WTC11 (cell line): ENCODE measurements around the gene RBM7. TPM values are rescaled to one million over a fixed set of nuclear protein-coding genes. Genes with fewer than 3 reads are reported as not detected.

Experiments
- ATAC-seq: fragments of 200-7000 bp; cut with Tn5 transposase; 2 replicates; pipeline ENCODE4 v1.10.0; 2021; ENCODE audit warnings: mild to moderate bottlenecking, moderate library complexity
- CTCF ChIA-PET: fragments of 300-600 bp; sonication (Branson Sonifier 250); formaldehyde crosslinking; loops from one replicate; lab custom pipeline; 2021; ENCODE audit warnings: antibody characterized with exemption; lab: Charles Lee
- POLR2A ChIA-PET: fragments of 350-600 bp; sonication (Branson Sonifier 250); formaldehyde crosslinking; loops from one replicate; lab custom pipeline; 2021; ENCODE audit warnings: antibody characterized with exemption; lab: Charles Lee
- DNase-seq: peaks from one replicate; pipeline ENCODE4 v3.0.0; 2021; ENCODE audit warnings: low spot score
- H3K27ac Mint-ChIP-seq: 2 replicates; pipeline ENCODE4 v1.8.0; 2021; ENCODE audit warnings: mixed read lengths
- H3K27me3 Mint-ChIP-seq: 2 replicates; pipeline ENCODE4 v1.8.0; 2021; ENCODE audit warnings: low read depth, mild to moderate bottlenecking, moderate library complexity, mixed read lengths
- H3K36me3 Mint-ChIP-seq: 2 replicates; pipeline ENCODE4 v1.8.0; 2021; ENCODE audit warnings: mixed read lengths
- H3K4me1 Mint-ChIP-seq: 2 replicates; pipeline ENCODE4 v1.8.0; 2022; ENCODE audit warnings: mixed read lengths
- H3K4me3 Mint-ChIP-seq: 2 replicates; pipeline ENCODE4 v1.8.0; 2021; ENCODE audit warnings: mild to moderate bottlenecking, moderate library complexity, mixed read lengths
- H3K9me3 Mint-ChIP-seq: 2 replicates; pipeline ENCODE4 v1.8.0; 2021; ENCODE audit warnings: mixed read lengths
- ATF1 ChIP-seq: sonication (generic); formaldehyde crosslinking; IDR thresholded peaks from 2 replicates; pipeline ENCODE4 v1.8.1; 2023; ENCODE audit warnings: mild to moderate bottlenecking, moderate library complexity, missing genetic modification reagents
- ATF3 ChIP-seq: sonication (generic); formaldehyde crosslinking; conservative IDR thresholded peaks from 2 replicates; pipeline ENCODE4 v1.8.1; 2022; ENCODE audit warnings: mild to moderate bottlenecking, missing genetic modification reagents
- ATF6 ChIP-seq: sonication (generic); formaldehyde crosslinking; IDR thresholded peaks from 2 replicates; pipeline ENCODE4 v1.8.1; 2023; ENCODE audit warnings: mild to moderate bottlenecking, missing genetic modification reagents
- CBFB ChIP-seq: sonication (generic); formaldehyde crosslinking; IDR thresholded peaks from 2 replicates; pipeline ENCODE4 v1.8.1; 2022; ENCODE audit warnings: mild to moderate bottlenecking, low read depth, missing genetic modification reagents
- CTCF ChIP-seq: fragments of 200-600 bp; IDR thresholded peaks from 2 replicates; pipeline ENCODE4 v1.8.0; 2022; ENCODE audit warnings: antibody characterized with exemption
- E2F5 ChIP-seq: sonication (generic); formaldehyde crosslinking; IDR thresholded peaks from 2 replicates; pipeline ENCODE4 v1.8.1; 2022; ENCODE audit warnings: mild to moderate bottlenecking, moderate library complexity, missing genetic modification reagents
- EMX1 ChIP-seq: fragments of 250-450 bp; sonication (Bioruptor Pico); IDR thresholded peaks from 2 replicates; pipeline ENCODE4 v1.8.0; 2021; ENCODE audit warnings: mild to moderate bottlenecking
- HMGA2 ChIP-seq: fragments of 250-450 bp; sonication (Bioruptor Pico); IDR thresholded peaks from 2 replicates; pipeline ENCODE4 v1.4.0; 2021; ENCODE audit warnings: mild to moderate bottlenecking, moderate library complexity
- IRF1 ChIP-seq: sonication (generic); formaldehyde crosslinking; IDR thresholded peaks from 2 replicates; pipeline ENCODE4 v1.8.0; 2023; ENCODE audit warnings: missing genetic modification reagents
- KAT7 ChIP-seq: sonication (generic); formaldehyde crosslinking; IDR thresholded peaks from 2 replicates; pipeline ENCODE4 v1.8.1; 2023; ENCODE audit warnings: missing genetic modification reagents, mild to moderate bottlenecking, borderline replicate concordance
- MYBL2 ChIP-seq: sonication (generic); formaldehyde crosslinking; IDR thresholded peaks from 2 replicates; pipeline ENCODE4 v1.8.1; 2023; ENCODE audit warnings: mild to moderate bottlenecking, moderate library complexity, missing genetic modification reagents
- NFYB ChIP-seq: sonication (generic); formaldehyde crosslinking; conservative IDR thresholded peaks from 2 replicates; pipeline ENCODE4 v1.8.0; 2022; ENCODE audit warnings: low read depth, missing genetic modification reagents
- PREB ChIP-seq: sonication (generic); formaldehyde crosslinking; IDR thresholded peaks from 2 replicates; pipeline ENCODE4 v1.8.1; 2022; ENCODE audit warnings: mild to moderate bottlenecking, missing genetic modification reagents, moderate library complexity, borderline replicate concordance
- SMAD3 ChIP-seq: sonication (generic); formaldehyde crosslinking; IDR thresholded peaks from 2 replicates; pipeline ENCODE4 v1.8.0; 2022; ENCODE audit warnings: missing genetic modification reagents, mild to moderate bottlenecking, borderline replicate concordance
- SP1 ChIP-seq: sonication (generic); formaldehyde crosslinking; conservative IDR thresholded peaks from 2 replicates; pipeline ENCODE4 v1.8.1; 2022; ENCODE audit warnings: missing genetic modification reagents
- STAT6 ChIP-seq: sonication (generic); formaldehyde crosslinking; conservative IDR thresholded peaks from 2 replicates; pipeline ENCODE4 v1.8.1; 2023; ENCODE audit warnings: mild to moderate bottlenecking, low read depth, missing genetic modification reagents, moderate library complexity
- TP53 ChIP-seq: sonication (generic); formaldehyde crosslinking; IDR thresholded peaks from 2 replicates; pipeline ENCODE4 v1.8.1; 2023; ENCODE audit warnings: mild to moderate bottlenecking, missing genetic modification reagents
- ZBTB43 ChIP-seq: sonication (generic); formaldehyde crosslinking; IDR thresholded peaks from 2 replicates; pipeline ENCODE4 v1.8.1; 2023; ENCODE audit warnings: mild to moderate bottlenecking, missing genetic modification reagents
- ZNF281 ChIP-seq: sonication (generic); formaldehyde crosslinking; IDR thresholded peaks from 2 replicates; pipeline ENCODE4 v1.8.0; 2023; ENCODE audit warnings: mild to moderate bottlenecking, missing genetic modification reagents
- total RNA-seq: library from RNA; stranded (reverse); gene quantifications from 3 replicates; pipeline ENCODE4 v1.2.3, GENCODE V29; 2021

The RBM7 gene
- total RNA-seq, 1 experiment from 2014 or later = 38.1 TPM

GRCh38 chr11:114377612-114378267 lies 22.7 kb upstream of the RBM7 start:
- Mint-ChIP-seq H3K36me3 (peaks cover under 1% of the 10 kb centered on the region; the same call in 1 of the 2 replicates), H3K27me3 (no peaks in the 10 kb centered on the region), H3K4me3 (no peak overlapping the region), H3K4me1 (peaks cover 14% of the 10 kb centered on the region), H3K27ac (no peak overlapping the region), H3K9me3 (peaks cover 5% of the 10 kb centered on the region)
- ATAC-seq (peak; percentile 79), DNase-seq (no peak)
- ChIA-PET CTCF (interaction anchor here (1.1 to 2.3 kb wide), 2 partner anchors 18 to 37 kb away, joined by 3 to 6 read pairs; no protein-coding TSS in a partner anchor), POLR2A (no interaction called here)
- TF ChIP-seq ZNF281 (CRISPR knock-in tag) (no peak), HMGA2 (CRISPR knock-in tag) (no peak), KAT7 (CRISPR knock-in tag) (no peak), NFYB (CRISPR knock-in tag) (no peak), CTCF (no peak), ATF3 (no peak), ATF1 (no peak), SP1 (CRISPR knock-in tag) (no peak), STAT6 (CRISPR knock-in tag) (no peak), MYBL2 (CRISPR knock-in tag) (no peak), CBFB (CRISPR knock-in tag) (no peak), SMAD3 (CRISPR knock-in tag) (no peak), ATF6 (CRISPR knock-in tag) (no peak), TP53 (CRISPR knock-in tag) (no peak), EMX1 (CRISPR knock-in tag) (no peak), E2F5 (CRISPR knock-in tag) (no peak), ZBTB43 (CRISPR knock-in tag) (no peak), PREB (no peak), IRF1 (no peak)
